GM12878 (cell line): ENCODE data around the gene ARMC3. TPM values are rescaled to one million over a fixed set of nuclear protein-coding genes. Genes with fewer than 3 reads are reported as not detected.

Source experiments
- ATAC-seq: fragments of 200-7000 bp; cut with Tn5 transposase; 3 replicates; pipeline ENCODE4 v1.9.1; 2020; ENCODE audit warnings: mild to moderate bottlenecking, moderate library complexity
- Bru-seq: library from RNA; stranded (reverse); fragments of 400-500 nt; gene quantifications from one replicate; lab custom pipeline; 2021; lab: Mats Ljungman, UMichigan
- BruChase-seq, 2 experiments: library from RNA; stranded (reverse); fragments of 400-500 nt; gene quantifications; one replicate each; lab custom pipeline; 2021; lab: Mats Ljungman, UMichigan
- BruUV-seq: library from RNA; stranded (reverse); fragments of 400-500 nt; replicated peaks from 2 replicates; lab custom pipeline; 2021; lab: Mats Ljungman, UMichigan
- CTCF ChIA-PET: fragments of 300-600 bp; sonication (Branson Sonifier 250); formaldehyde crosslinking; extraction: SDS; loops from one replicate; lab custom pipeline; 2021; ENCODE audit warnings: inconsistent platforms; lab: Yijun Ruan, JAX
- POLR2A ChIA-PET: fragments of 350-600 bp; formaldehyde crosslinking; extraction: SDS; loops from one replicate; lab custom pipeline; 2021; ENCODE audit warnings: inconsistent platforms; lab: Charles Lee
- RAD21 ChIA-PET: fragments of 300-600 bp; sonication (Branson Sonifier 250); formaldehyde crosslinking; loops from one replicate; lab custom pipeline; 2023; ENCODE audit warnings: antibody characterized with exemption; ENCODE audit not compliant: unreplicated experiment; lab: Charles Lee
- SMC1A ChIA-PET: fragments of 300-600 bp; sonication (Branson Sonifier 250); formaldehyde crosslinking; loops from one replicate; lab custom pipeline; 2023; ENCODE audit not compliant: unreplicated experiment, uncharacterized antibody; lab: Charles Lee
- DNase-seq: peaks from one replicate; pipeline ENCODE4 v3.0.0-alpha.2; 2011; ENCODE audit warnings: low read depth, low spot score
- FAIRE-seq: peaks from 3 replicates; lab custom pipeline; 2011; peaks lifted over from hg19 to GRCh38; lab: Jason Lieb, UNC
- H2AFZ ChIP-seq: 2 replicates; pipeline ENCODE4 v1.6.0; 2011; ENCODE audit warnings: low read depth, low read length, control low read depth; ENCODE audit not compliant: control insufficient read depth
- H3K27ac ChIP-seq: 2 replicates; pipeline ENCODE4 v1.5.1; 2011; ENCODE audit warnings: control low read depth; ENCODE audit not compliant: control insufficient read depth, insufficient read depth
- H3K27me3 ChIP-seq, 2 experiments: replicated peaks in 1 of 2; 2 replicates each; pipeline versions ENCODE4 v1.6.0 to v1.6.1; 2011; ENCODE audit warnings: low read length in 1 of 2; ENCODE audit not compliant: control insufficient read depth in 2 of 2, insufficient read depth in 2 of 2
- H3K36me3 ChIP-seq, 2 experiments: 2 replicates each; pipeline ENCODE4 v1.5.1; 2011; ENCODE audit warnings: low read length in 1 of 2; ENCODE audit not compliant: control insufficient read depth in 2 of 2, insufficient read depth in 2 of 2
- H3K4me1 ChIP-seq: 2 replicates; pipeline ENCODE4 v1.6.1; 2011; ENCODE audit warnings: mild to moderate bottlenecking, low read length, moderate library complexity, mixed read lengths; ENCODE audit not compliant: control insufficient read depth, insufficient read depth
- H3K4me2 ChIP-seq: 2 replicates; pipeline ENCODE4 v1.6.0; 2011; ENCODE audit warnings: control low read depth; ENCODE audit not compliant: control insufficient read depth, insufficient read depth
- H3K4me3 ChIP-seq: fragments of 200-600 bp; sonication (generic); 2 replicates; pipeline ENCODE4 v1.5.1; 2016
- H3K79me2 ChIP-seq: 2 replicates; pipeline ENCODE4 v1.6.0; 2011; ENCODE audit warnings: low read length; ENCODE audit not compliant: control insufficient read depth, insufficient read depth
- H3K9ac ChIP-seq: 2 replicates; pipeline ENCODE4 v1.8.0; 2011; ENCODE audit warnings: low read length, control low read depth, mixed read lengths; ENCODE audit not compliant: control insufficient read depth, insufficient read depth
- H3K9me3 ChIP-seq: replicated peaks from 3 replicates; pipeline ENCODE4 v1.5.1; 2011; ENCODE audit warnings: mild to moderate bottlenecking, low read length; ENCODE audit not compliant: control insufficient read depth, insufficient read depth
- H4K20me1 ChIP-seq: 2 replicates; pipeline ENCODE4 v1.6.0; 2011; ENCODE audit not compliant: control insufficient read depth, insufficient read depth
- CREB1 ChIP-seq: IDR thresholded peaks from 2 replicates; pipeline ENCODE4 v1.6.1; 2012; ENCODE audit warnings: low read depth, mild to moderate bottlenecking, inconsistent platforms
- POLR2AphosphoS5 ChIP-seq: IDR thresholded peaks from 2 replicates; pipeline ENCODE4 v1.6.1; 2011; ENCODE audit warnings: mild to moderate bottlenecking, low read length, inconsistent platforms
- REST ChIP-seq: IDR thresholded peaks from 2 replicates; pipeline ENCODE4 v1.6.1; 2012; ENCODE audit warnings: mild to moderate bottlenecking, low read depth, low read length
- SUZ12 ChIP-seq: fragments of 200-600 bp; sonication (generic); IDR thresholded peaks from one replicate; pipeline ENCODE4 v1.6.1; 2018; ENCODE audit warnings: antibody characterized with exemption, mild to moderate bottlenecking; ENCODE audit not compliant: unreplicated experiment
- USF1 ChIP-seq: IDR thresholded peaks from 2 replicates; pipeline ENCODE4 v1.6.1; 2011; ENCODE audit warnings: borderline replicate concordance, low read depth, mild to moderate bottlenecking, moderate library complexity, mixed read lengths, low read length; ENCODE audit not compliant: insufficient read depth; ENCODE audit errors: extremely low read length
- ZBTB33 ChIP-seq: fragments of 450-650 bp; IDR thresholded peaks from 2 replicates; pipeline ENCODE4 v1.6.1; 2017; ENCODE audit warnings: mild to moderate bottlenecking
- ZNF687 ChIP-seq: fragments of 450-650 bp; IDR thresholded peaks from 2 replicates; pipeline ENCODE4 v1.6.1; 2017; ENCODE audit warnings: mild to moderate bottlenecking, moderate library complexity
- WGBS: methylation state at CpG from one replicate; pipeline ENCODE4 v1.1.6; 2016; ENCODE audit warnings: low lambda C conversion rate; ENCODE audit not compliant: insufficient replicate concordance, insufficient coverage; ENCODE audit errors: missing lambda C conversion rate; 5-methylcytosine and 5-hydroxymethylcytosine counted together
- in situ Hi-C: fragments of 300-500 bp; cut with MboI; formaldehyde crosslinking; loops from 9 replicates; pipeline ENCODE4 v1.14.3; 2018; ENCODE audit warnings: mixed read lengths
- intact Hi-C: fragments of 100-400 bp; cut with micrococcal nuclease; formaldehyde crosslinking; loops from one replicate; pipeline ENCODE4 v1.14.2; 2022; ENCODE audit not compliant: unreplicated experiment
- long read RNA-seq, 2 experiments: library from polyadenylated mRNA; unstranded; transcript quantifications; one replicate each; pipeline ENCODE4 v2.0.0, GENCODE V29; 2019 to 2020
- polyA minus RNA-seq, 3 experiments: library from RNA; depleted of rRNA, polyadenylated mRNA; stranded (reverse); fragments of >200 nt; gene quantifications; 2 replicates each; pipeline ENCODE4 v1.2.3, GENCODE V29; 2011
- polyA plus RNA-seq, 11 experiments: library from polyadenylated mRNA; depleted of rRNA in 4 of 11; unstranded in 6 of 11; stranded (reverse) in 5 of 11; fragments of >200 nt; fragmentation: Nextera tagmentation in 4 of 11; fragmentation: Illumina TruSeq in 1 of 11; extraction: Ambion mirVana in 4 of 11; extraction: Trizol in 1 of 11; gene quantifications; 1 replicate in 1 of 11; 2 replicates in 10 of 11; pipeline versions ENCODE4 v1.2.1 to v1.2.3, GENCODE V29; 2011 to 2016; ENCODE audit warnings: inconsistent platforms in 2 of 11, missing spikeins in 2 of 11, low read depth in 1 of 11
- total RNA-seq, 4 experiments: library from RNA; depleted of rRNA in 3 of 4; stranded (reverse); fragments of >200 nt in 3 of 4; fragmentation: Illumina TruSeq in 1 of 4; extraction: Trizol in 1 of 4; gene quantifications; 2 replicates each; pipeline versions ENCODE4 v1.2.1 to v1.2.3, GENCODE V29; 2013 to 2021

Gene ARMC3
- total RNA-seq (2013; cell fraction: nucleolus; rRNA removed): not detected in 2 replicates
- total RNA-seq (2014; rRNA removed) (0.06 TPM in 1 of 2 replicates, not detected in the other), total RNA-seq (2014; rRNA removed; fragmentation: Illumina TruSeq; extraction: Trizol) (not detected in 2 replicates), total RNA-seq (2021) (not detected in 2 replicates), polyA plus RNA-seq (2011; rRNA removed) (not detected in 2 replicates), polyA plus RNA-seq (2014; fragmentation: Illumina TruSeq; extraction: Trizol) (0.01 TPM in 1 of 2 replicates, not detected in the other), polyA plus RNA-seq (2014; fragmentation: Nextera tagmentation; extraction: Ambion mirVana) (not detected), polyA plus RNA-seq (2014; rRNA removed) (not detected in 2 replicates), polyA plus RNA-seq (2016; fragmentation: Nextera tagmentation; extraction: Ambion mirVana) (not detected), polyA minus RNA-seq (2011; rRNA and poly(A)+ RNA removed) (not detected in 2 replicates), Bru-seq, nascent RNA (percentile 6 among the genes with signal in this experiment), BruChase-seq, experiment 1, labeled RNA remaining after a 6-hour chase (percentile 1 among the genes with signal in this experiment), BruChase-seq, experiment 2, labeled RNA remaining after a 2-hour chase (percentile 5 among the genes with signal in this experiment)
- polyA plus RNA-seq (2011; ENCODE audit: low read depth): not detected
- not detected in 2 replicates for polyA plus RNA-seq (2011; cell fraction: cytosol; rRNA removed)
- polyA plus RNA-seq (2011; cell fraction: nucleus; rRNA removed): not detected in 2 replicates
- polyA plus RNA-seq (2012): not detected in 2 replicates
- not detected in 2 replicates for polyA minus RNA-seq (2011; cell fraction: cytosol; rRNA and poly(A)+ RNA removed)
- not detected in 2 replicates for polyA minus RNA-seq (2011; cell fraction: nucleus; rRNA and poly(A)+ RNA removed)
- long read RNA-seq, experiment 1: 0 reads
- long read RNA-seq, experiment 2: 0 reads

- no TSS peak for BruUV-seq
- TF ChIP-seq ZBTB33: no peak
- TF ChIP-seq USF1: peak; percentile 32
- TF ChIP-seq CREB1: no peak
- no peak for TF ChIP-seq SUZ12
- TF ChIP-seq REST: no peak
- TF ChIP-seq POLR2AphosphoS5: no peak
- TF ChIP-seq ZNF687: no peak
These were observed at the start of gene ARMC3 for GRCh38 chr10:22927661-22928403. TSS of gene ARMC3 (plus strand) at chr10:22928053. CDS start at chr10:22931997, 3,944 bp downstream.

More at GRCh38 chr10:22927661-22928403, at the start of gene ARMC3:
- Histone ChIP-seq H3K79me2 (no peaks in the 10 kb centered on the region), H3K27ac (no peak within 1 kb of the TSS), H4K20me1 (no peaks in the 10 kb centered on the region), H3K4me1 (no peaks in the 10 kb centered on the region), H3K4me2 (peak within 1 kb of the TSS; percentile 52), H3K27me3 (peaks cover 1 to 3% of the 10 kb centered on the region in 2 experiments; a peak in 2 of 4 replicates), H3K36me3 (no peaks in the 10 kb centered on the region), H2AFZ (peak within 1 kb of the TSS; percentile 45), H3K9me3 (no peaks in the 10 kb centered on the region; the same call in 2 of the 3 replicates), H3K9ac (no peak within 1 kb of the TSS), H3K4me3 (peak within 1 kb of the TSS; percentile 34; the same call in 1 of the 2 replicates)
- no peak for DNase-seq
- FAIRE-seq: no peak
- in situ Hi-C loops (no loop called here), intact Hi-C loops (no loop called here)
- CTCF ChIA-PET: no interaction called here
- peak; percentile 76 for ATAC-seq
- SMC1A ChIA-PET: interaction anchor here (1.1 kb wide), 1 partner anchor 17 kb away, joined by 3 read pairs; no protein-coding TSS in a partner anchor
- POLR2A ChIA-PET: no interaction called here
- RAD21 ChIA-PET: no interaction called here
- 16% methylated on average over 41 of the region's 41 CpGs for WGBS
